Measurements from ENCODE around the gene NOS2. TPM values are rescaled to one million over a fixed set of nuclear protein-coding genes. Genes with fewer than 3 reads are reported as not detected.
"Not testable (repeated sequence)": the region's sequence is repeated elsewhere in the genome, so short reads cannot be mapped to it uniquely, and the experiment has no call there.

The NOS2 gene
- total RNA-seq, 1 donor: not detected

DNA sequence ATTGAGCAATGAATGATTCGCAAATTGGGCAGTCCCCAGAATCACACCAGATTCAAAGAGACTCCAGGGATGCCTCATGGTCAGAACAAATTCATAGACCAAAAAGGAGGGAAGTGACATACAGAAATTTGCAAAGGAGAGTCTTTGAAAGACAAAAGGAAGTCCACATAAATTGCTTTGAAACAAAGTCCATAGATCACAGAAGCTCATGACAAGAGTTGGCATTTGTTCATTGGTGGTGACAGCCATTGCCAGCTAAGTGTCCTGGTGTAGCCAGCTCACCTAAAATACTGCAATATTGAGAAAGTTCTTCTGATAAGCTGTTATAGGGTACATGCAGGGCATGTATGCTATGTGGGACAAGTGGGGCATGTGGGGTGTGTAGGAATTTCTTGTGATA, 37.4 kb upstream of the NOS2 start:
- DNase-seq (ENCODE audit: low read depth); H3K4me3 ChIP-seq (ENCODE audit: low read depth, low read length): not testable (repeated sequence)

DNA sequence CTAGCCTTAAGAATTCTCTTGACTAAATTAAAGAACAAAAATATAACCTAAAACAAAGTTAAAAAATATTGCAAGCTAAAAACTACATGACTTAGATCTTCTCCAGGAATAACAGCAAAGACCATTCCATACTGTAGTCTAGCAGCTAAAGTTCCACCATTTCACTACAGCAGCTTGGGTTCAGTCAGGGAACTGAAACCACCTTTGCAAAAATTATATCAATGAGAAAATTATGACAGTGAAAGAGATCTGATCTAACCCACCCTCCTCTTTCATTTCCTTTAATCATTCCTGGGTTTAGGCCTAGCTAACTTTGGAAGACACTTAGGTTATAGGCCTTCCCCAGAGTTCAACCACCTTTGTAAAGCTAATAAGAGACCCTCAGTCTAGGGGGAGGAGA, 36.3 kb upstream of the NOS2 start:
- no peak for DNase-seq (ENCODE audit: low read depth)
- no peak overlapping the region for H3K4me3 ChIP-seq (ENCODE audit: low read depth, low read length)
- TF ChIP-seq, protein P1, sequence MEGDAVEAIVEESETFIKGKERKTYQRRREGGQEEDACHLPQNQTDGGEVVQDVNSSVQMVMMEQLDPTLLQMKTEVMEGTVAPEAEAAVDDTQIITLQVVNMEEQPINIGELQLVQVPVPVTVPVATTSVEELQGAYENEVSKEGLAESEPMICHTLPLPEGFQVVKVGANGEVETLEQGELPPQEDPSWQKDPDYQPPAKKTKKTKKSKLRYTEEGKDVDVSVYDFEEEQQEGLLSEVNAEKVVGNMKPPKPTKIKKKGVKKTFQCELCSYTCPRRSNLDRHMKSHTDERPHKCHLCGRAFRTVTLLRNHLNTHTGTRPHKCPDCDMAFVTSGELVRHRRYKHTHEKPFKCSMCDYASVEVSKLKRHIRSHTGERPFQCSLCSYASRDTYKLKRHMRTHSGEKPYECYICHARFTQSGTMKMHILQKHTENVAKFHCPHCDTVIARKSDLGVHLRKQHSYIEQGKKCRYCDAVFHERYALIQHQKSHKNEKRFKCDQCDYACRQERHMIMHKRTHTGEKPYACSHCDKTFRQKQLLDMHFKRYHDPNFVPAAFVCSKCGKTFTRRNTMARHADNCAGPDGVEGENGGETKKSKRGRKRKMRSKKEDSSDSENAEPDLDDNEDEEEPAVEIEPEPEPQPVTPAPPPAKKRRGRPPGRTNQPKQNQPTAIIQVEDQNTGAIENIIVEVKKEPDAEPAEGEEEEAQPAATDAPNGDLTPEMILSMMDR (IDR thresholded peaks at IDR 0.05; ENCODE audit: insufficient read depth, low read length): no peak

DNA sequence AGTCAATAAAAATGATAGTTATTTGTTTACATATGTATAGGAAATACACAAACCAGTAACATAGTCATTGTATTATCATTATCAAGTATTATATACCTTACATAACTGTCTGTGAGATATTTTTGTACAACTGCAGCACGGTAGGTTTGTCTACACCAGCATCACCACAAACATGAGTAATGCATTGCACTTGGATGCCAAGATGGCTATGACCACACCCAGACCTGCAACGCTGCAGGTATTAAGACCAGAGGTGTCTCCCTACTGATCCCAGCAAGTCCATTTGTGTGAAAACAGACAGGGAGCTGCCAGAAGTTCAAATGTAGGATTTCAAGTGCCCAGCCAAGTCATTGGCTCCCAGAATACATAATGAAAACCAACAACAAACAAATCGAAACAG, 34.2 kb upstream of the NOS2 start:
- H3K4me3 ChIP-seq (ENCODE audit: low read depth, low read length): no peak overlapping the region
- no peak for DNase-seq (ENCODE audit: low read depth)
- TF ChIP-seq, protein P1 (IDR thresholded peaks at IDR 0.05; ENCODE audit: insufficient read depth, low read length): no peak

DNA sequence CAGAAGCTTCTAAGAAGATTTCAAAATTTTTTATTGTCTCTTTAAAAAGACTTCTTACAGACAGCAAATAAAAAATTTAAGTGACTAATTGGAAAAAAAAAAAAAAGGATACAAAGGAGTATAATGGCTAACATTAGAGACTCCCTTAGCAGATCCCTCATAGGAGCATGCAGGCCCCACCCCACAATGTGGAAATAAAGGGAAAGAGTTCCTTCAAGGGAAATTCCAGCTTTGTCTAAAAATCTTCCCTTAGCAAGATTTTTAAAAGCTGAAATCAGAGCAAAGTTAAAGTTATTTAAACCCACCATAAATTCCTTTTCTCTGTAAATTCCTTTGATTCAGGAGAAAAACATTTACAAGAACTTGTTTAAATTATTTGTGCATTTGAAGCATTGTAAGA, 32.5 kb upstream of the NOS2 start:
- TF ChIP-seq, protein P1 (IDR thresholded peaks at IDR 0.05; ENCODE audit: insufficient read depth, low read length): no peak
- H3K4me3 ChIP-seq (ENCODE audit: low read depth, low read length): no peak overlapping the region
- no peak for DNase-seq (ENCODE audit: low read depth)

DNA sequence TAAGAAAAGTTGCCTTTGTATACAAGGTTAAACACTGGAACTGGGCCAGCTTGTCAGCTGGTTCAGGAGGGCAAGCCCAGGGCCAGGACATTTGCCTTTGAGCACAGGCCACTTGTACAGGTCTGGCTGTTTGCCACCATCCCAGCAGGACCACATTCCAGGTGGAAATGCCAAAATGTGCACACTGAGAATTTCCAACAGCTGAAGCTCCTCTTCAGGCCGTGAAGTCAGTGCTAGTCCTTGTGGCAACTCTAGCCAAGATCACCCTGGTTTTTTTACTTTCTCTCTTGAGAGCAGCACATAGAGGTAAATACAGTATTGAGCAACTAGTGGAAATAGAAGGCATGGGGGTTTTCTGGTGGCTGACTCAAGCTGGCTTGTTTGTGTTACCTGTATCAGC, 29.6 kb upstream of the NOS2 start:
- H3K4me3 ChIP-seq (ENCODE audit: low read depth, low read length); DNase-seq (ENCODE audit: low read depth): not testable (repeated sequence)

DNA sequence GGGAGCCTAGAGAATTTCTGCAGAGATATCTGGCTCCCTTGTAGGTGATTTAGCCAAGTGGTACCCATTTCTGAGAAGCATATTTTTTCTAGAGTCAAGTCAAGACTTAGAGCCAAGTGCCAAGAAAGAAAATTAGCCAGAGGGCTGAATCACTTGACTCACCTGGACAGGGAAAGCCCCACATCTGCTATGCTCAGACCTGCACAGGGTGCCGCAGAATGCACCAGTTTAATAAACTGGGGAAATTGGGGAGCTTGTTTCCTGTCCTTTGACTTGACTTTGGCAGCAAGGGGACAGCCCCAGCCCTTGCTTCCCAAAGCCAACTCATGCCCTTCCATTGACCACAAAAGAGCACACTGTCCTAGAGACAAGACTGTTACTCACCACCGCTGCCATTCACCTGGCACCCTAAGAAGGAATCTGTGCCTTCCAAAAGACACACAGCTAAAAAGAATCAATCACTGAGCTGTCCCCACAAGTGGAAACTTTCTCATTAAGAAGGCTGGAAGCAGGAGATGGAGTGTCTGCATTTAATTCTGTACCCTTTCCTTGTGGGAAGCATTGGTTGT, 28.9 kb upstream of the NOS2 start:
- not testable (repeated sequence) for DNase-seq (ENCODE audit: low read depth); H3K4me3 ChIP-seq (ENCODE audit: low read depth, low read length)

DNA sequence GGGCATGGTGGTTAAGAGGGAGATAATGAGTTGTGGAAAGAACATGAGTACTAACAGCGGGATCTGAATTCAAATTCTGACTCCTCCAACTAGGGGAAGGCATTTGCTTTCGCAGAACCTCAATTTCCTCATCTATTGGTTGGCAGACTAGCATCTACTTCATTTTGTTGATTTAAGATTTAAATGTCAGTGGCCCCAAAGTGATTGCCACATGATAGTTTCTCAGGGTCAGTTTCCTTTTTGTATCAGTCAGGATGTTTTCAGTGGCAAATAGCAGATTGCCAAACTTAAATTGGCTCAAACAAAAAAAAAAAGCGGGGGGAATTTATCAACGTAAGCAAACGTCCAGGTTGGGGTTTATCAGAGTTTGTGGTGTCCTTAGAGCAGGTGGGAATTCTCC, 25.1 kb upstream of the NOS2 start:
- TF ChIP-seq, protein P1 (IDR thresholded peaks at IDR 0.05; ENCODE audit: insufficient read depth, low read length): no peak
- H3K4me3 ChIP-seq (ENCODE audit: low read depth, low read length): no peak overlapping the region
- DNase-seq (ENCODE audit: low read depth): no peak

DNA sequence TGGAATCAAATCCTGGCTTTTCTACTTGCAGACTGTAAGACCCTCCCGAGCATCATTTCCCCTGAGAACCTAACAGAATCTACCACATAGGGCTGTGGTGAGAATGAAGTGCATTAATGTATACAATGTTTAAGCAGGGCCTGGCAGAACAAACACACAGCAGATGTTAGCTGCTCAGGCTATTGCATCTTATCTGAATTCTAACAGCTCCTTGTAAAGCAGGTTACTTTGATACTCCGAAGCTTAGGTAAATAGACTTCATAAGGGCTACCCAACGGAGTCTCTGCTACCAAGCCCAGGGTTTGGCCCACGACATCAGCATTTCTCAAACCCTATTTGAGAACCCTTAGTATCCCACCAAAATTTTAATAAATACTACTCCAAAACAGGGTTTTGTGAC, 24.4 kb upstream of the NOS2 start:
- no peak for DNase-seq (ENCODE audit: low read depth)
- H3K4me3 ChIP-seq (ENCODE audit: low read depth, low read length): no peak overlapping the region
- TF ChIP-seq, protein P1 (IDR thresholded peaks at IDR 0.05; ENCODE audit: insufficient read depth, low read length): no peak

All from fibroblast of the aortic adventitia (primary cell).